NCI-H2029 (cell line): ENCODE data around the gene NFRKB.
A peak's percentile ranks its signal among the peaks of the same experiment; 100 is the strongest.
"Not testable (repeated sequence)": the region's sequence is repeated elsewhere in the genome, so short reads cannot be mapped to it uniquely, and the experiment has no call there.

Experiments used
- DNase-seq: peaks from one replicate; lab custom pipeline; 2025; lab: John Stamatoyannopoulos, UW

The NFRKB gene

GRCh38 chr11:129894278-129895125 lies 876 bp downstream of the NFRKB start:
- no peak for DNase-seq

GRCh38 chr11:129888451-129888850 lies 6.9 kb downstream of the NFRKB start:
- DNase-seq = no peak

- DNase-seq = no peak
Observed at GRCh38 chr11:129885381-129885780, 10.0 kb downstream of the NFRKB start.

- DNase-seq = no peak
Observed at GRCh38 chr11:129884581-129884980, 10.8 kb downstream of the NFRKB start.

GRCh38 chr11:129881570-129882170 lies 13.7 kb downstream of the NFRKB start:
- peak; percentile 7 for DNase-seq

- DNase-seq = no peak
Observed at GRCh38 chr11:129880311-129880710, 15.1 kb downstream of the NFRKB start.

GRCh38 chr11:129871914-129872313 lies 23.5 kb downstream of the NFRKB start:
- DNase-seq = no peak

GRCh38 chr11:129868626-129869025 lies 26.8 kb downstream of the NFRKB start:
- DNase-seq = not testable (repeated sequence)

GRCh38 chr11:129866311-129866710 lies 29.1 kb downstream of the NFRKB start:
- no peak for DNase-seq

- DNase-seq = no peak
Observed at GRCh38 chr11:129865701-129866100, 29.7 kb downstream of the NFRKB start.

GRCh38 chr11:129864811-129865210 lies 30.6 kb downstream of the NFRKB start:
- no peak for DNase-seq

GRCh38 chr11:129861702-129862522 lies 33.5 kb downstream of the NFRKB start:
- DNase-seq = no peak

- DNase-seq = no peak
Observed at GRCh38 chr11:129856036-129856435, 39.3 kb downstream of the NFRKB start.

- no peak for DNase-seq
Observed at GRCh38 chr11:129855086-129855485, 40.3 kb downstream of the NFRKB start.

- DNase-seq = no peak
Observed at GRCh38 chr11:129854232-129854805, 41.1 kb downstream of the NFRKB start.

GRCh38 chr11:129853518-129854231 lies 41.7 kb downstream of the NFRKB start:
- peak; percentile 95 for DNase-seq

GRCh38 chr11:129852125-129852740 lies 43.1 kb downstream of the NFRKB start:
- DNase-seq = no peak

GRCh38 chr11:129849447-129850130 lies 45.8 kb downstream of the NFRKB start:
- DNase-seq = no peak

- not testable (repeated sequence) for DNase-seq
Observed at GRCh38 chr11:129847361-129847760, 48.0 kb downstream of the NFRKB start.

GRCh38 chr11:129846508-129847335 lies 48.7 kb downstream of the NFRKB start:
- DNase-seq = peak; percentile 51
